HG03469 (cell line): Measurements from ENCODE around the gene ZNF615.
"Not testable (repeated sequence)": the region's sequence is repeated elsewhere in the genome, so short reads cannot be mapped to it uniquely, and the experiment has no call there.

Experiments used
- ATAC-seq: cut with Tn5 transposase; IDR thresholded peaks from one replicate; pipeline ENCODE4 v1.9.1; 2021; ENCODE audit warnings: mild to moderate bottlenecking, moderate library complexity, moderate number of reproducible peaks; ENCODE audit not compliant: unreplicated experiment

ZNF615 gene

GRCh38 chr19:51980926-51981325 is 27.1 kb downstream of the ZNF615 start:
- ATAC-seq: not testable (repeated sequence)

- no peak for ATAC-seq
These were observed 27.8 kb downstream of the ZNF615 start for GRCh38 chr19:51980116-51980736.

- no peak for ATAC-seq
These were observed 29.1 kb downstream of the ZNF615 start for GRCh38 chr19:51978882-51979281.

- no peak for ATAC-seq
These were observed 30.7 kb downstream of the ZNF615 start for GRCh38 chr19:51977346-51977745.

GRCh38 chr19:51976852-51977251 is 31.2 kb downstream of the ZNF615 start:
- no peak for ATAC-seq

GRCh38 chr19:51975787-51976186 is 32.2 kb downstream of the ZNF615 start:
- not testable (repeated sequence) for ATAC-seq

GRCh38 chr19:51971624-51972023 is 36.4 kb downstream of the ZNF615 start:
- ATAC-seq: no peak

- no peak for ATAC-seq
These were observed 37.3 kb downstream of the ZNF615 start for GRCh38 chr19:51970718-51971117.

- no peak for ATAC-seq
These were observed 42.4 kb downstream of the ZNF615 start for GRCh38 chr19:51965583-51965982.

- ATAC-seq: not testable (repeated sequence)
These were observed 47.3 kb downstream of the ZNF615 start for GRCh38 chr19:51960621-51961233.

GRCh38 chr19:51959791-51960190 is 48.2 kb downstream of the ZNF615 start:
- ATAC-seq: no peak

GRCh38 chr19:51957846-51958245 is 50.2 kb downstream of the ZNF615 start:
- ATAC-seq: not testable (repeated sequence)

- no peak for ATAC-seq
These were observed 59.0 kb downstream of the ZNF615 start for GRCh38 chr19:51948975-51949374.

GRCh38 chr19:51946602-51947001 is 61.4 kb downstream of the ZNF615 start:
- ATAC-seq: no peak

GRCh38 chr19:51944798-51945552 is 63.0 kb downstream of the ZNF615 start:
- no peak for ATAC-seq
